ENCODE results near the gene THYN1.

GRCh38 chr11:134283461-134284230, 30.5 kb upstream of the THYN1 start:
- TF ChIP-seq CTCF (conservative IDR thresholded peaks at IDR 0.05 in 1 of 2, IDR thresholded peaks at IDR 0.05 in 1 of 2; ENCODE audit: low read depth in 1 of 2, low read length in 2 of 2) (no peak), EZH2 (IDR thresholded peaks at IDR 0.05; ENCODE audit: low read length, missing control alignments) (no peak)
